Large intestine (tissue), 3 donors: ENCODE data around the gene ZBTB46. TPM values are rescaled to one million over a fixed set of nuclear protein-coding genes. Genes with fewer than 3 reads are reported as not detected.
"Not testable (repeated sequence)": the region's sequence is repeated elsewhere in the genome, so short reads cannot be mapped to it uniquely, and the experiment has no call there.

Experiments
- DNase-seq, 2 donors: peaks; one replicate each; pipeline versions ENCODE4 v3.0.0 to v3.0.0-alpha.2; 2013
- H3K27ac ChIP-seq: one replicate; pipeline ENCODE4 v1.5.1; 2013; ENCODE audit warnings: low read length
- H3K27me3 ChIP-seq: 2 replicates; pipeline ENCODE4 v1.6.1; 2013; ENCODE audit warnings: low read length; ENCODE audit not compliant: control insufficient read depth, insufficient read depth
- H3K36me3 ChIP-seq: 2 replicates; pipeline ENCODE4 v1.6.1; 2013; ENCODE audit warnings: low read length; ENCODE audit not compliant: control insufficient read depth, insufficient read depth
- H3K4me1 ChIP-seq: one replicate; pipeline ENCODE4 v1.6.1; 2013; ENCODE audit warnings: low read length; ENCODE audit not compliant: control insufficient read depth, insufficient read depth
- H3K4me3 ChIP-seq: one replicate; pipeline ENCODE4 v1.5.1; 2013; ENCODE audit warnings: low read length
- H3K9me3 ChIP-seq: one replicate; pipeline ENCODE4 v1.6.1; 2013; ENCODE audit warnings: mild to moderate bottlenecking, low read depth, low read length, moderate library complexity; ENCODE audit not compliant: control insufficient read depth
- WGBS: methylation state at CpG from one replicate; pipeline ENCODE4 v1.1.5; 2013; ENCODE audit warnings: low lambda C conversion rate; ENCODE audit not compliant: insufficient coverage; 5-methylcytosine and 5-hydroxymethylcytosine counted together
- polyA plus RNA-seq: library from polyadenylated mRNA; unstranded; fragments of 120-200 nt; gene quantifications from one replicate; pipeline ENCODE4 v1.2.1, GENCODE V29; 2013

Gene ZBTB46
- polyA plus RNA-seq, 1 donor: 4.1 TPM

DNA sequence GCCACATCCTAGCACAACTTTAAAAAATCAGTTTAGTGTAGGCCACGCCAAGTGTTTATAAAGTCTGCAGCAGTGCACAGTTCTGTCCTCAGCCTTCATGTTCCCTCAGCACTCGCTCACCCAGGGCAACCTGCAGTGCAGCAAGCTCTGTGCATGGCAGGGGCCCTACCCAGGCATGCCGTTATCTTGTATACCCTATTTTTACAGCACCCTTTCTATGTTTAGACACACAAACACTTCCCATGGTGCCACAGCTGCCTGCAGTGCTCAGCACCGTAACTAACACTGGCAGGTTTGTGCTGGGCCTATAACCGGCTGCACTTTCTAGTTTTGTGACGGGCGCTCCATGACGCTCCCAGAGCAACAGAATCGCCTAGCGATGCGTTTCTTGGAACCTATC is 43.8 kb downstream of the ZBTB46 start:
- H3K27ac ChIP-seq: no peak overlapping the region

GRCh38 chr20:63785691-63786131 is 45.4 kb downstream of the ZBTB46 start:
- whole genome bisulfite sequencing: no CpG with 5 or more reads among the region's 14 CpGs
- Histone ChIP-seq H3K27me3 (no peaks in the 10 kb centered on the region), H3K4me1 (no peaks in the 10 kb centered on the region), H3K36me3 (peaks cover 3% of the 10 kb centered on the region), H3K27ac (no peak overlapping the region), H3K4me3 (no peak overlapping the region), H3K9me3 (peaks cover 4% of the 10 kb centered on the region)
- no peak for DNase-seq

More for the DNA sequence above, 43.8 kb downstream of the ZBTB46 start:
- DNase-seq: no peak
- Histone ChIP-seq H3K36me3 (peaks cover 3% of the 10 kb centered on the region), H3K4me3 (no peak overlapping the region), H3K4me1 (no peaks in the 10 kb centered on the region), H3K27me3 (no peaks in the 10 kb centered on the region), H3K9me3 (peaks cover 4% of the 10 kb centered on the region)
- WGBS: no CpG with 5 or more reads among the region's 11 CpGs

DNA sequence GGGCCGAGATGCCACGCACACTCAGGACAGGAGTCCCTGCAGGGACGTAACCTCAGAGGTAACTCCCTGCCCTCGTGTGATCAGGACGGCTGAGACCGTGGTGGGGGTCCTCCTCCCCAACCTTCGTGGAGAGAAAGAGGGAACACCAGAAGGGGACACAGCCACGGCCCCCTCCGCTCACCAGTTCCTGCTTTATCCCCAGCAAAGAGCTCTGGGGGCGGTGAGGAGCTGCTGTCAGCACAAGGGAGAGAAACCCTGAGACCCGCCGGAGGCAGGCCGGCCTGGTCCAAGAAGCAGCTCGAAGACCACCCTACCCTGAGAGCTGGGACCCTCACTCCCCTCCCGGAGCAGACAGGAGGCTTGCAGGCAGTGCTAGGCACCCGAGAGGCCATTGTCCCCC is 47.1 kb downstream of the ZBTB46 start:
- WGBS: no CpG with 5 or more reads among the region's 16 CpGs
- H3K27ac ChIP-seq: no peak overlapping the region
- no peaks in the 10 kb centered on the region for H3K36me3 ChIP-seq
- no peaks in the 10 kb centered on the region for H3K27me3 ChIP-seq
- no peak overlapping the region for H3K4me3 ChIP-seq
- no peak for DNase-seq
- H3K9me3 ChIP-seq: no peaks in the 10 kb centered on the region
- H3K4me1 ChIP-seq: no peaks in the 10 kb centered on the region

DNA sequence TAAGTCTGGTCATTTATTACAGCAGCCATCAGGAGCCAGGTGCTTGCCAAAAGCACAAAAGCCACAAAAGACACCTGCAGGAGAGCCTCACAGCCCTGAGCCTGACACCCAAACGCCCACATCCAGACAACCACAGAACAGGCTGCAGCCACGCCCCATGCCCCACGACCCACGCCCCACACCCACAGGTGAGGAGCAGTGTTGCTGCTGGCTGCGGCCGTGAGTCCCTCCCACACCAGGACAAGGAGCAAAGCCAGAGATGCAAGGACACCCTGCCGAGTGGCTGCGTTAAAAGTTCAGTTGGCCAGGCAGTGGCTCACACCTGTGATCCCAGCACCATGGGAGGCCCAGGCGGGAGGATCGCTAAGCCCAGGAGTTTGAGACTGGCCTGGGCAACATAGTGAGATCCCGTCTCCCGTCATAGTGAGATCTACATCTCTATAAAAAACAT is 48.5 kb downstream of the ZBTB46 start:
- Histone ChIP-seq H3K4me1 (no peaks in the 10 kb centered on the region), H3K27ac (no peak overlapping the region), H3K36me3 (no peaks in the 10 kb centered on the region), H3K9me3 (no peaks in the 10 kb centered on the region), H3K27me3 (no peaks in the 10 kb centered on the region), H3K4me3 (no peak overlapping the region)
- no peak for DNase-seq
- WGBS: no CpG with 5 or more reads among the region's 12 CpGs

- H3K27me3 ChIP-seq: no peaks in the 10 kb centered on the region
- no CpG with 5 or more reads among the region's 18 CpGs for WGBS
Observed at GRCh38 chr20:63782051-63782471, 49.0 kb downstream of the ZBTB46 start.

DNA sequence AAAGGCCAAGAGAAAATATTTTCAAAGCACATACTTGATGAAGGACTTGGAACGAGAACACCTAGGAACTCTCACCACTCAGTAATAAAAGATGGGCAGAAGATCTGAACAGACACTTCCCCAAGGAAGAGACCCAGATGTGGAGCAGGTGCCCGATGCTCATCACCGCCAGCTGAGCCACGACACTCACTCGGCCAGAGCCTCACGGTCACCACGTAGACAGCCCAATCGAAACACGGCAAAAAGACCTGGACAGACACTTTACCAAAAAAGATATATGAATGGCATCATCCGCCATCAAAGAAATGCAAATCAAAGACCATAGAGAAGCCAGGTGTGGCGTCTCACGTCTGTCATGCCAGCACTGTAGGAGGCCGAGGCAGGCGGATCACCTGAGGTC is 49.9 kb downstream of the ZBTB46 start:
- H3K27me3 ChIP-seq: no peaks in the 10 kb centered on the region
- H3K27ac ChIP-seq: no peak overlapping the region
- no peak overlapping the region for H3K4me3 ChIP-seq
- no peak for DNase-seq
- H3K4me1 ChIP-seq: no peaks in the 10 kb centered on the region
- no peaks in the 10 kb centered on the region for H3K36me3 ChIP-seq
- whole genome bisulfite sequencing: no CpG with 5 or more reads among the region's 14 CpGs
- H3K9me3 ChIP-seq: no peaks in the 10 kb centered on the region

More at GRCh38 chr20:63782051-63782471, 49.0 kb downstream of the ZBTB46 start:
- DNase-seq: no peak
- Histone ChIP-seq H3K36me3 (no peaks in the 10 kb centered on the region), H3K4me3 (no peak overlapping the region), H3K4me1 (no peaks in the 10 kb centered on the region), H3K9me3 (no peaks in the 10 kb centered on the region), H3K27ac (no peak overlapping the region)

DNA sequence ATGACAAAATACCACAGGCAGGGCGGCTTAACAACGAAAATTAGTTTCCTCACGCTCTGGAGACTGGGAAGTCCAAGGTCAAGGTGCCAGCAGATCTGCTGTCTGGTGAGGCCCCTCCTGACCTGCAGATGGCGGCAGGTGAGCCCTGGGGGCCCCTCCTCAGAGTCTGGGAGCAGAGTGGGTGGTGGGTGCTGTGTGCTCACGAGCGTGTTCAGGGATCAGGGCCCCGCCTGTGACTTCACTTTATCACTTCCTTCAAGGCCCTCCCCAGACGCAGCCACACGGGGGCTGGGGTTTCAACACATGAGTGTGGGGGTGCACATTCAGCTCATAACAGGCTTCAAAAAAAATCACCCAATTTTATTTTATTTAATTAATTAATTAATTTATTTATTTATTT is 52.2 kb downstream of the ZBTB46 start:
- no peak for DNase-seq
- no CpG with 5 or more reads among the region's 9 CpGs for WGBS
- H3K27ac ChIP-seq: no peak overlapping the region

DNA sequence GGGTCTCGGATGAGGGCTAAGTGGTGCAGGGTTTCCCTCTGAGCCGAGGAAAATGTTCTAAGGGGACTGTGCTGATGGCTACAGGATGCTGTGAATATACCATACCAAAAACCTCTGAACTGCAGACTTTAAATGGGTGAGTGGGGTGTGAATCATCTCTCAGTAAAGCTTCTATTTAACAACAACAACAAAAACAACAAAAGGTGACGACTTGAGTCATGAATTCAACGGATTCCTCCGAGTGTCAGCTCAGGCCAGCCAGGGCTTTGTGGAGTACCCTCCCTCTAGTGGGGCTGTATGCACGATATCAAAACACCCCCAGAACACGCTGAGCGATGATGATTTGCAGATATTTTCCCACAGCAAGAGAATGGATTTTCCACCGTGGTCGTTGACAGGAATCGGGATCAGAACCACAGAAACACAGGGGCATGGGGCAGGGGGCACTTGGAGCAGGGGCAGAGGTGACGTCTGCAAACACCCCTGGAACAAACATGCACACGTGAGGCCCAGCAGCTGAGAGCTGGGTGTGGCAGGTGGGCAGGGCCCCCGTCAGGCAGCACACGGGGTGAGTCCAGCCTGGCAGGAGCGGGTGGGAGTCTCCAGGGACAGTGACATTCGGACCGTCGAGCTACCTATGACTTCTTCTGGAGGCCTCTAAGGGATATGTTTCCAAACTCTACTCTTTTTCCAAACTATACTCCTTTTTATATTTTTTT is 52.9 kb downstream of the ZBTB46 start:
- peaks cover 9% of the 10 kb centered on the region for H3K4me1 ChIP-seq
- no peak overlapping the region for H3K4me3 ChIP-seq
- no CpG with 5 or more reads among the region's 19 CpGs for WGBS
- no peak overlapping the region for H3K27ac ChIP-seq
- H3K9me3 ChIP-seq: peaks cover 7% of the 10 kb centered on the region
- H3K27me3 ChIP-seq: peaks cover 20% of the 10 kb centered on the region
- no peaks in the 10 kb centered on the region for H3K36me3 ChIP-seq
- DNase-seq: no peak

More for the DNA sequence above, 52.2 kb downstream of the ZBTB46 start:
- no peaks in the 10 kb centered on the region for H3K36me3 ChIP-seq
- H3K4me1 ChIP-seq: peaks cover 9% of the 10 kb centered on the region
- peaks cover 18% of the 10 kb centered on the region for H3K27me3 ChIP-seq
- no peak overlapping the region for H3K4me3 ChIP-seq
- peaks cover 3% of the 10 kb centered on the region for H3K9me3 ChIP-seq

DNA sequence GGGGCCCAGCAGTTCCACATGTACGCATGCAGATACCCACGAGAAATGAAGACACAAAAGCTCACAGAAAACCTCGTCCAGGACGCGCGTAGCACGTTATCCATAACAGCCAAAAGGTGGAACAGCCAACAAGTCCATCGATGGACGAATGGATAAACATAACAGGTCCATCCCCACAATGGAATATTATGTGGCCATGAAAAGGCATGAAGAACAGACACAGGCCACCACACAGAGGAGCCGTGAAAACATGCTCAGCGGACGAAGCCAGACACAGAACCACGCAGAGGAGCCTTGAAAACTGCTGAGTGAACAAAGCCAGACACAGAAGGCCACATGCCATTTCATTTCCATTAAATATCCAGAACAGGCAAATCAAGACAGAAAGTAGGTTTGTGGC is 53.5 kb downstream of the ZBTB46 start:
- DNase-seq: no peak
- Histone ChIP-seq H3K27ac (no peak overlapping the region), H3K4me1 (peaks cover 9% of the 10 kb centered on the region), H3K27me3 (peaks cover 20% of the 10 kb centered on the region), H3K36me3 (no peaks in the 10 kb centered on the region), H3K9me3 (peaks cover 7% of the 10 kb centered on the region), H3K4me3 (no peak overlapping the region)
- no CpG with 5 or more reads among the region's 13 CpGs for WGBS

GRCh38 chr20:63776875-63777274 is 54.2 kb downstream of the ZBTB46 start:
- not testable (repeated sequence) for H3K27ac ChIP-seq, DNase-seq, H3K4me3 ChIP-seq, H3K9me3 ChIP-seq, H3K36me3 ChIP-seq, H3K4me1 ChIP-seq
- peaks cover 20% of the 10 kb centered on the region for H3K27me3 ChIP-seq
- WGBS: no CpG with 5 or more reads among the region's 23 CpGs
